CD4-positive, alpha-beta T cell (primary cell): ENCODE measurements around the gene ALDH8A1. TPM values are rescaled to one million over a fixed set of nuclear protein-coding genes. Genes with fewer than 3 reads are reported as not detected.

Experiments used
- ATAC-seq: fragments of 200-7000 bp; cut with Tn5 transposase; one replicate; pipeline ENCODE4 v1.10.0; 2022; ENCODE audit warnings: mild to moderate bottlenecking; ENCODE audit not compliant: poor library complexity
- CTCF ChIA-PET: fragments of 350-600 bp; sonication (Branson Sonifier 250); formaldehyde crosslinking; loops from one replicate; lab custom pipeline; 2021; ENCODE audit warnings: antibody characterized with exemption, inconsistent platforms; lab: Charles Lee
- POLR2A ChIA-PET: fragments of 350-600 bp; sonication (Branson Sonifier 250); formaldehyde crosslinking; loops from one replicate; lab custom pipeline; 2021; ENCODE audit warnings: antibody characterized with exemption, inconsistent platforms; lab: Charles Lee
- DNase-seq, 14 experiments: peaks; one replicate each; pipeline ENCODE4 v3.0.0-alpha.2; 2013 to 2020; ENCODE audit warnings: mixed read lengths in 2 of 14
- H3K27ac ChIP-seq, 2 donors: one replicate each; pipeline versions ENCODE4 v1.5.1 to v1.7.0; 2013; ENCODE audit warnings: low read length in 2 of 2, low read depth in 1 of 2, mild to moderate bottlenecking in 1 of 2
- H3K27me3 ChIP-seq, 2 experiments: 1 replicate in 1 of 2; 2 replicates in 1 of 2; pipeline versions ENCODE4 v1.6.1 to v1.7.0; 2013; ENCODE audit warnings: low read length in 2 of 2, control low read depth in 1 of 2, mild to moderate bottlenecking in 1 of 2, moderate library complexity in 1 of 2; ENCODE audit not compliant: insufficient read depth in 2 of 2, control insufficient read depth in 1 of 2
- H3K36me3 ChIP-seq: one replicate; pipeline ENCODE4 v1.6.1; 2013; ENCODE audit warnings: low read length, control low read depth; ENCODE audit not compliant: insufficient read depth
- H3K4me1 ChIP-seq: one replicate; pipeline ENCODE4 v1.6.1; 2013; ENCODE audit warnings: low read length, control low read depth; ENCODE audit not compliant: insufficient read depth
- H3K4me3 ChIP-seq: one replicate; pipeline ENCODE4 v1.5.1; 2013; ENCODE audit warnings: mild to moderate bottlenecking, low read length, moderate library complexity
- H3K9me3 ChIP-seq, 2 experiments: 1 replicate in 1 of 2; 2 replicates in 1 of 2; pipeline versions ENCODE4 v1.6.1 to v1.7.0; 2013; ENCODE audit warnings: low read length in 2 of 2, mild to moderate bottlenecking in 2 of 2, control low read depth in 1 of 2, moderate library complexity in 1 of 2; ENCODE audit not compliant: control insufficient read depth in 1 of 2, insufficient read depth in 1 of 2
- H3K27ac Mint-ChIP-seq: one replicate; pipeline ENCODE4 v1.8.0; 2020; ENCODE audit warnings: mixed read lengths
- H3K27me3 Mint-ChIP-seq: one replicate; pipeline ENCODE4 v1.8.0; 2021; ENCODE audit warnings: mixed read lengths
- H3K36me3 Mint-ChIP-seq: one replicate; pipeline ENCODE4 v1.8.0; 2021; ENCODE audit warnings: low read depth, mixed read lengths
- H3K4me1 Mint-ChIP-seq: one replicate; pipeline ENCODE4 v1.8.0; 2021; ENCODE audit warnings: low read depth, mixed read lengths
- H3K4me3 Mint-ChIP-seq: one replicate; pipeline ENCODE4 v1.8.0; 2020; ENCODE audit warnings: mild to moderate bottlenecking, mixed read lengths
- H3K9me3 Mint-ChIP-seq: one replicate; pipeline ENCODE4 v1.8.0; 2020; ENCODE audit warnings: mixed read lengths
- CTCF ChIP-seq: fragments of 200-600 bp; IDR thresholded peaks from one replicate; pipeline ENCODE4 v1.8.0; 2022; ENCODE audit warnings: antibody characterized with exemption, mild to moderate bottlenecking
- intact Hi-C, 2 experiments: fragments of 100-400 bp; cut with DNase I in 1 of 2; cut with micrococcal nuclease in 1 of 2; formaldehyde crosslinking; loops; one replicate each; pipeline versions ENCODE4 v1.15.1 to v1.9.0; 2023 to 2025; cut with DNase I, micrococcal nuclease
- microRNA-seq: library from miRNA; unstranded; fragments of <30 nt; microRNA quantifications from one replicate; pipeline ENCODE4 v1.2.0, GENCODE V29; 2021; ENCODE audit warnings: borderline microRNAs expressed, borderline replicate concordance
- total RNA-seq, 174 experiments: library from RNA in 2 of 174; stranded (reverse) in 2 of 174; gene quantifications; one replicate each; pipeline ENCODE4 v1.2.3 and lab custom pipeline; 2021 to 2026

ALDH8A1 gene
- total RNA-seq, 2 experiments from 2014 or later: 1.4 to 1.6 TPM

- peak overlapping the region; percentile 24 for H3K4me3 ChIP-seq
- H3K4me1 ChIP-seq: peaks cover 14% of the 10 kb centered on the region
- Mint-ChIP-seq H3K27me3 (no peaks in the 10 kb centered on the region), H3K9me3 (no peaks in the 10 kb centered on the region), H3K36me3 (peaks cover 3% of the 10 kb centered on the region), H3K4me3 (peak overlapping the region; percentile 81), H3K4me1 (peaks cover 22% of the 10 kb centered on the region), H3K27ac (peak overlapping the region; percentile 66)
- H3K27ac ChIP-seq: no peak overlapping the region
- TF ChIP-seq CTCF: no peak
- peak; percentile 68 for ATAC-seq
- ChIA-PET CTCF (no interaction called here), POLR2A (no interaction called here)
- intact Hi-C loops: no loop called here
- no peaks in the 10 kb centered on the region for H3K36me3 ChIP-seq
- H3K27me3 ChIP-seq: no peaks in the 10 kb centered on the region
- peak in 12 of 14 experiments; percentile 1 to 38 (median 15) for DNase-seq
- peaks cover 0 to 6% of the 10 kb centered on the region in 2 experiments for H3K9me3 ChIP-seq
Measured at GRCh38 chr6:134873500-134874388, 76.2 kb downstream of the ALDH8A1 start.

DNA sequence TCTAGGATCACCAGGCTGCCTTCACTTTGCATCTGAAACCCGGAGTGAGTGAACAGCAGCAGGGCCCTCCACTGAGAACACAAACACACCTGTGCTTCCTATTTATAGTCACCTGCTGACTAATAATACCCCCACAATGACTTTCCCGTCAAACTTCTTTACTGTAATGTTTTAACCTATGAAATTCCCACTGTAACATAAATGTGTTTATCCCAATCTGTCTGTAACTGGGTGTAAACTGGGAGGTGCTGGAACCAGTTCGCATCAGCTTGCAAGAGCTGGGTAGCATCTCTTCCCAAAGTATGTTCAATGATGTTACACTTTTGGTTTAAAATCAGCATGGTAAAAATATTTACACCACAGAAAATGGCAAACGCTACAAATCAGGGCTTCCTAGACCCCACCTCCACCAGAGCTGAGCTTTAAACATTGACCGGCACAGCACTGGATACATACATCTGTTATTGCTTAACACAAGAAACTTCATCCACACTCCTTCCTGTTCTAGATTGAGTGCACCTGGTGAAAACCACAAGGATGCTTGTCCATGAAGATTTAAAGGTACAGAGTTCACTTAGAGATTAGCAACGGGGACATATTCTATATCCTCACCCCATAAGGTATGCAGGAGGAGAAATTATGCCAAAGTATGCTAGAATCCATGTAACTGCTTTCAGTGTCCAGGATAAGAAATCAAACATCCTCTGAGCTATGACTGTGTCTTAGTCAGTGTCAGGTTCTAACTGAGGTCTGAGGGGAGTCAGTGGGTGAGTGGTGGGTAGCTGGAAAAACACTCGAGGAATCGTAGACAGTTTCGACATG, 79.0 kb downstream of the ALDH8A1 start:
- ChIA-PET POLR2A (interaction anchor here (0.7 kb wide), 1 partner anchor 10 kb away, joined by 3 read pairs; no protein-coding TSS in a partner anchor), CTCF (no interaction called here)
- Histone ChIP-seq H3K27me3 (no peaks in the 10 kb centered on the region), H3K9me3 (peaks cover 0 to 6% of the 10 kb centered on the region in 2 experiments), H3K36me3 (no peaks in the 10 kb centered on the region), H3K4me3 (no peak overlapping the region), H3K4me1 (peaks cover 14% of the 10 kb centered on the region), H3K27ac (no peak overlapping the region)
- Mint-ChIP-seq H3K4me3 (no peak overlapping the region), H3K27ac (no peak overlapping the region), H3K27me3 (no peaks in the 10 kb centered on the region), H3K9me3 (no peaks in the 10 kb centered on the region), H3K36me3 (peaks cover 3% of the 10 kb centered on the region), H3K4me1 (peaks cover 22% of the 10 kb centered on the region)
- ATAC-seq: no peak
- intact Hi-C loops: no loop called here
- no peak for TF ChIP-seq CTCF
- DNase-seq: no peak

- DNase-seq: no peak
- ChIA-PET POLR2A (no interaction called here), CTCF (no interaction called here)
- Mint-ChIP-seq H3K4me3 (no peak overlapping the region), H3K4me1 (peaks cover 15% of the 10 kb centered on the region), H3K36me3 (no peaks in the 10 kb centered on the region), H3K27ac (no peak overlapping the region), H3K9me3 (no peaks in the 10 kb centered on the region), H3K27me3 (no peaks in the 10 kb centered on the region)
- H3K9me3 ChIP-seq: no peaks in the 10 kb centered on the region
- H3K36me3 ChIP-seq: no peaks in the 10 kb centered on the region
- no peak overlapping the region for H3K27ac ChIP-seq
- no peaks in the 10 kb centered on the region for H3K27me3 ChIP-seq
- no peak for TF ChIP-seq CTCF
- H3K4me1 ChIP-seq: peaks cover 8% of the 10 kb centered on the region
- H3K4me3 ChIP-seq: no peak overlapping the region
- no peak for ATAC-seq
- intact Hi-C loops: no loop called here
Measured at GRCh38 chr6:134868812-134869211, 81.1 kb downstream of the ALDH8A1 start.

Small RNA genes within 50 kb of the gene (microRNA-seq; reads per million reads assigned to microRNA genes)
- gene MIR3662: not detected

Other genes with a start within 250 kb of the ALDH8A1 start
- gene HBS1L, start 104.7 kb upstream of the ALDH8A1 start, total RNA-seq: 100 to 1,000 TPM; 106 to 117 TPM
- gene MYB, start 231.2 kb upstream of the ALDH8A1 start, total RNA-seq: 1 to 10 TPM; 2.0 to 2.6 TPM